ENCODE measurements around the gene IL1RAPL1. TPM values are rescaled to one million over a fixed set of nuclear protein-coding genes. Genes with fewer than 3 reads are reported as not detected.

Gene IL1RAPL1
- total RNA-seq, 1 donor from 2014 or later = not detected

- Histone ChIP-seq H3K36me3 (ENCODE audit: control insufficient read depth, insufficient read depth, low read length) (no peaks in the 10 kb centered on the region), H3K4me3 (ENCODE audit: low read depth, low read length) (no peak overlapping the region), H3K27me3 (ENCODE audit: control insufficient read depth, insufficient read depth, low read length) (no peaks in the 10 kb centered on the region)
- FAIRE-seq (no peak), DNase-seq (ENCODE audit: low read depth) (no peak)
- no peak for TF ChIP-seq CTCF (IDR thresholded peaks at IDR 0.05; ENCODE audit: insufficient read depth, low read length, severe bottlenecking)
These were observed 1200.4 kb downstream of the IL1RAPL1 start for GRCh38 chrX:29787656-29788055.

GRCh38 chrX:29788991-29789699, 1201.9 kb downstream of the IL1RAPL1 start:
- Histone ChIP-seq H3K27me3 (ENCODE audit: control insufficient read depth, insufficient read depth, low read length) (no peaks in the 10 kb centered on the region), H3K4me3 (ENCODE audit: low read depth, low read length) (no peak overlapping the region), H3K36me3 (ENCODE audit: control insufficient read depth, insufficient read depth, low read length) (no peaks in the 10 kb centered on the region)
- FAIRE-seq (no peak), DNase-seq (ENCODE audit: low read depth) (no peak)
- no peak for TF ChIP-seq CTCF (IDR thresholded peaks at IDR 0.05; ENCODE audit: insufficient read depth, low read length, severe bottlenecking)

- FAIRE-seq (no peak), DNase-seq (ENCODE audit: low read depth) (no peak)
- no peak for TF ChIP-seq CTCF (IDR thresholded peaks at IDR 0.05; ENCODE audit: insufficient read depth, low read length, severe bottlenecking)
- no peaks in the 10 kb centered on the region for H3K36me3 ChIP-seq (ENCODE audit: control insufficient read depth, insufficient read depth, low read length)
- no peaks in the 10 kb centered on the region for H3K27me3 ChIP-seq (ENCODE audit: control insufficient read depth, insufficient read depth, low read length)
- H3K4me3 ChIP-seq (ENCODE audit: low read depth, low read length) = no peak overlapping the region
These were observed 1205.1 kb downstream of the IL1RAPL1 start for GRCh38 chrX:29792335-29792734.

- H3K4me3 ChIP-seq (ENCODE audit: low read depth, low read length) = no peak overlapping the region
- TF ChIP-seq CTCF (IDR thresholded peaks at IDR 0.05; ENCODE audit: insufficient read depth, low read length, severe bottlenecking) = no peak
- DNase-seq (ENCODE audit: low read depth) (no peak), FAIRE-seq (no peak)
- no peaks in the 10 kb centered on the region for H3K36me3 ChIP-seq (ENCODE audit: control insufficient read depth, insufficient read depth, low read length)
- no peaks in the 10 kb centered on the region for H3K27me3 ChIP-seq (ENCODE audit: control insufficient read depth, insufficient read depth, low read length)
These were observed 1209.9 kb downstream of the IL1RAPL1 start for GRCh38 chrX:29797156-29797555.

GRCh38 chrX:29798469-29798868, 1211.2 kb downstream of the IL1RAPL1 start:
- Histone ChIP-seq H3K36me3 (ENCODE audit: control insufficient read depth, insufficient read depth, low read length) (no peaks in the 10 kb centered on the region), H3K27me3 (ENCODE audit: control insufficient read depth, insufficient read depth, low read length) (no peaks in the 10 kb centered on the region), H3K4me3 (ENCODE audit: low read depth, low read length) (no peak overlapping the region)
- FAIRE-seq = no peak
- DNase-seq (ENCODE audit: low read depth) = no peak
- no peak for TF ChIP-seq CTCF (IDR thresholded peaks at IDR 0.05; ENCODE audit: insufficient read depth, low read length, severe bottlenecking)

GRCh38 chrX:29813174-29813573, 1225.9 kb downstream of the IL1RAPL1 start:
- FAIRE-seq (no peak), DNase-seq (ENCODE audit: low read depth) (peak; percentile 2)
- Histone ChIP-seq H3K36me3 (ENCODE audit: control insufficient read depth, insufficient read depth, low read length) (no peaks in the 10 kb centered on the region), H3K27me3 (ENCODE audit: control insufficient read depth, insufficient read depth, low read length) (no peaks in the 10 kb centered on the region), H3K4me3 (ENCODE audit: low read depth, low read length) (no peak overlapping the region)
- no peak for TF ChIP-seq CTCF (IDR thresholded peaks at IDR 0.05; ENCODE audit: insufficient read depth, low read length, severe bottlenecking)

Data from bronchial epithelial cell (primary cell).